Measurements from ENCODE around the gene MAD1L1. TPM values are rescaled to one million over a fixed set of nuclear protein-coding genes. Genes with fewer than 3 reads are reported as not detected.

Gene MAD1L1
- total and polyA plus RNA-seq, 2 of the 13 experiments (the other 11 are each of a cell fraction or from before 2014, with no cell fraction given), result 17.4 to 64.7 TPM

- no peak for TF ChIP-seq EZH2 (conservative IDR thresholded peaks at IDR 0.05; ENCODE audit: low read depth, low read length)
- TF ChIP-seq ZNF354B (CRISPR knock-in tag; IDR thresholded peaks at IDR 0.05), result no peak
- TF ChIP-seq TBX2 (CRISPR knock-in tag; IDR thresholded peaks at IDR 0.05; ENCODE audit: borderline replicate concordance), result peak; percentile 84
- TF ChIP-seq JARID2 (CRISPR knock-in tag; IDR thresholded peaks at IDR 0.05; ENCODE audit: insufficient replicate concordance), result no peak
- no peak; the same call in 1 of the 2 replicates for TF ChIP-seq PITX1 (CRISPR knock-in tag; IDR thresholded peaks at IDR 0.05)
- no peak for TF ChIP-seq ZNF552 (CRISPR knock-in tag; IDR thresholded peaks at IDR 0.05; ENCODE audit: borderline replicate concordance)
- no peak for TF ChIP-seq ATRX (CRISPR knock-in tag; IDR thresholded peaks at IDR 0.05; ENCODE audit: borderline replicate concordance)
- peak; percentile 46; the same call in 1 of the 2 replicates for TF ChIP-seq NR0B2 (CRISPR knock-in tag; IDR thresholded peaks at IDR 0.05)
- TF ChIP-seq MBNL3 (CRISPR knock-in tag; conservative IDR thresholded peaks at IDR 0.05), result no peak
- TF ChIP-seq ZNF547 (CRISPR knock-in tag; IDR thresholded peaks at IDR 0.05), result 0 out of 2 replicates have a peak, but pooled peaks have one; percentile 19
- peak; percentile 88; the same call in 1 of the 2 replicates for TF ChIP-seq ZNF501 (CRISPR knock-in tag; IDR thresholded peaks at IDR 0.05)
- TF ChIP-seq ZNF800 (CRISPR knock-in tag; IDR thresholded peaks at IDR 0.05), result peak; percentile 77
- peak; percentile 100 for TF ChIP-seq GZF1 (CRISPR knock-in tag; IDR thresholded peaks at IDR 0.05)
- 0 out of 2 replicates have a peak, but pooled peaks have one; percentile 78 for TF ChIP-seq ZNF333 (CRISPR knock-in tag; IDR thresholded peaks at IDR 0.05; ENCODE audit: borderline replicate concordance)
- TF ChIP-seq PHB2 (IDR thresholded peaks at IDR 0.05; ENCODE audit: partially characterized antibody), result no peak
- no peak for TF ChIP-seq HIC2 (CRISPR knock-in tag; IDR thresholded peaks at IDR 0.05; ENCODE audit: low read depth)
- TF ChIP-seq RCOR2 (CRISPR knock-in tag; IDR thresholded peaks at IDR 0.05), result no peak
- TF ChIP-seq CSRNP2 (CRISPR knock-in tag; conservative IDR thresholded peaks at IDR 0.05; ENCODE audit: low read depth), result no peak
- TF ChIP-seq ZNF441 (CRISPR knock-in tag; IDR thresholded peaks at IDR 0.05; ENCODE audit: borderline replicate concordance), result peak; percentile 75; the same call in 1 of the 2 replicates
Observed at GRCh38 chr7:2232766-2233520, at the start of gene MAD1L1 (continued).

All from HepG2 (cell line).